OCI-LY1 (cell line): ENCODE data around the gene BCKDHB.

ENCODE experiments used
- H2AFZ ChIP-seq: fragments of 200-600 bp; sonication (generic), shearing (Covaris generic); 2 replicates; pipeline ENCODE4 v1.6.0; 2014; ENCODE audit warnings: antibody characterized with exemption, mild to moderate bottlenecking, low read length
- H3F3A ChIP-seq: fragments of 200-600 bp; sonication (generic), shearing (Covaris generic); 2 replicates; pipeline ENCODE4 v1.6.0; 2014; ENCODE audit warnings: mild to moderate bottlenecking, antibody characterized with exemption, low read length, moderate library complexity; ENCODE audit not compliant: insufficient read depth
- H3K27ac ChIP-seq: fragments of 200-600 bp; sonication (generic); 2 replicates; pipeline ENCODE4 v1.5.1; 2014; ENCODE audit warnings: low read length, mixed run types, mild to moderate bottlenecking, low read depth; ENCODE audit not compliant: poor library complexity, severe bottlenecking
- H3K27me3 ChIP-seq: fragments of 200-600 bp; sonication (generic); 2 replicates; pipeline ENCODE4 v1.6.0; 2014; ENCODE audit warnings: antibody characterized with exemption, mild to moderate bottlenecking, low read length, moderate library complexity; ENCODE audit not compliant: insufficient read depth
- H3K36me3 ChIP-seq: fragments of 200-600 bp; sonication (generic); 2 replicates; pipeline ENCODE4 v1.6.1; 2014; ENCODE audit warnings: mild to moderate bottlenecking, antibody characterized with exemption, low read length, moderate library complexity, mixed read lengths; ENCODE audit not compliant: insufficient read depth
- H3K4me1 ChIP-seq: fragments of 200-600 bp; sonication (generic); 2 replicates; pipeline ENCODE4 v1.5.1; 2014; ENCODE audit warnings: mild to moderate bottlenecking, low read length, moderate library complexity; ENCODE audit not compliant: insufficient read depth, severe bottlenecking
- H3K4me2 ChIP-seq: fragments of 200-600 bp; sonication (generic), shearing (Covaris generic); 2 replicates; pipeline ENCODE4 v1.6.1; 2014; ENCODE audit warnings: low read length
- H3K4me3 ChIP-seq: fragments of 200-600 bp; sonication (generic); 2 replicates; pipeline ENCODE4 v1.5.1; 2014; ENCODE audit warnings: low read length, low read depth, mild to moderate bottlenecking, mixed read lengths; ENCODE audit not compliant: poor library complexity, severe bottlenecking
- H3K79me2 ChIP-seq: fragments of 200-600 bp; shearing (Covaris generic); 2 replicates; pipeline ENCODE4 v1.6.1; 2016; ENCODE audit warnings: mixed run types, low read length, mixed read lengths; ENCODE audit not compliant: insufficient read depth
- H3K9ac ChIP-seq: fragments of 200-600 bp; sonication (generic), shearing (Covaris generic); 2 replicates; pipeline ENCODE4 v1.6.1; 2014; ENCODE audit warnings: mild to moderate bottlenecking, low read length, mixed read lengths
- H3K9me2 ChIP-seq: fragments of 200-600 bp; sonication (generic), shearing (Covaris generic); 2 replicates; pipeline ENCODE4 v1.6.1; 2014; ENCODE audit warnings: low read depth, mild to moderate bottlenecking, low read length, mixed read lengths
- H3K9me3 ChIP-seq: fragments of 200-600 bp; shearing (Covaris generic); 2 replicates; pipeline ENCODE4 v1.6.1; 2014; ENCODE audit warnings: low read length, mixed read lengths
- H4K20me1 ChIP-seq: fragments of 200-600 bp; sonication (generic), shearing (Covaris generic); 2 replicates; pipeline ENCODE4 v1.6.0; 2016; ENCODE audit warnings: mild to moderate bottlenecking, low read length; ENCODE audit not compliant: insufficient read depth
- CTCF ChIP-seq: fragments of 200-600 bp; sonication (generic), shearing (Covaris generic); IDR thresholded peaks from 2 replicates; pipeline ENCODE4 v1.5.1; 2017; ENCODE audit warnings: mild to moderate bottlenecking, antibody characterized with exemption, low read length, moderate library complexity, mixed read lengths
- EZH2 ChIP-seq: fragments of 200-600 bp; sonication (generic), shearing (Covaris generic); IDR thresholded peaks from 2 replicates; pipeline ENCODE4 v1.8.0; 2017; ENCODE audit warnings: borderline replicate concordance, mixed run types, mild to moderate bottlenecking, antibody characterized with exemption, low read length, moderate library complexity, mixed read lengths

BCKDHB gene

GRCh38 chr6:80282913-80283554 lies 176.6 kb downstream of the BCKDHB start:
- H2AFZ ChIP-seq: no peak overlapping the region

GRCh38 chr6:80287112-80287511 lies 180.6 kb downstream of the BCKDHB start:
- Histone ChIP-seq H3K79me2 (no peaks in the 10 kb centered on the region), H2AFZ (no peak overlapping the region), H4K20me1 (no peaks in the 10 kb centered on the region), H3K4me1 (no peaks in the 10 kb centered on the region), H3K27ac (no peak overlapping the region), H3K36me3 (no peaks in the 10 kb centered on the region), H3K9ac (no peak overlapping the region), H3F3A (no peaks in the 10 kb centered on the region), H3K27me3 (no peaks in the 10 kb centered on the region), H3K4me2 (no peak overlapping the region), H3K4me3 (no peak overlapping the region), H3K9me3 (no peaks in the 10 kb centered on the region), H3K9me2 (no peaks in the 10 kb centered on the region)
- TF ChIP-seq EZH2 (no peak), CTCF (no peak)

More at GRCh38 chr6:80282913-80283554, 176.6 kb downstream of the BCKDHB start:
- Histone ChIP-seq H3K27ac (no peak overlapping the region), H3K4me2 (no peak overlapping the region), H3K9me3 (no peaks in the 10 kb centered on the region), H3K4me1 (no peaks in the 10 kb centered on the region), H3K27me3 (no peaks in the 10 kb centered on the region), H3K36me3 (no peaks in the 10 kb centered on the region), H3K4me3 (no peak overlapping the region), H3F3A (no peaks in the 10 kb centered on the region), H4K20me1 (no peaks in the 10 kb centered on the region), H3K9ac (no peak overlapping the region), H3K79me2 (no peaks in the 10 kb centered on the region), H3K9me2 (no peaks in the 10 kb centered on the region)
- TF ChIP-seq CTCF: no peak
- no peak for TF ChIP-seq EZH2

- Histone ChIP-seq H3K27me3 (no peaks in the 10 kb centered on the region), H3K4me1 (no peaks in the 10 kb centered on the region), H3K9me2 (no peaks in the 10 kb centered on the region), H3K79me2 (no peaks in the 10 kb centered on the region), H3K27ac (no peak overlapping the region), H3K4me2 (no peak overlapping the region), H2AFZ (no peak overlapping the region), H3F3A (no peaks in the 10 kb centered on the region), H4K20me1 (no peaks in the 10 kb centered on the region), H3K9me3 (no peaks in the 10 kb centered on the region), H3K9ac (no peak overlapping the region), H3K4me3 (no peak overlapping the region), H3K36me3 (no peaks in the 10 kb centered on the region)
- TF ChIP-seq CTCF: no peak
- no peak for TF ChIP-seq EZH2
Measured at GRCh38 chr6:80287607-80288006, 181.1 kb downstream of the BCKDHB start.
